GM18505 (cell line): ENCODE measurements around the gene CATSPERZ.

Experiments
- ATAC-seq: cut with Tn5 transposase; IDR thresholded peaks from one replicate; pipeline ENCODE4 v1.9.1; 2021; ENCODE audit not compliant: unreplicated experiment
- POLR2A ChIP-seq: IDR thresholded peaks from 4 replicates; pipeline ENCODE4 v1.6.1; 2011; ENCODE audit warnings: borderline replicate concordance; ENCODE audit not compliant: insufficient read depth, insufficient read length; ENCODE audit errors: extremely low read depth

Gene CATSPERZ

GRCh38 chr11:64285885-64286800 is 14.0 kb upstream of the CATSPERZ start:
- no peak for ATAC-seq
- no peak for TF ChIP-seq POLR2A

- ATAC-seq = no peak
These were observed 13.4 kb upstream of the CATSPERZ start for GRCh38 chr11:64286801-64287159.

GRCh38 chr11:64287676-64288352 is 12.3 kb upstream of the CATSPERZ start:
- no peak for ATAC-seq
- TF ChIP-seq POLR2A = no peak

More at GRCh38 chr11:64286801-64287159, 13.4 kb upstream of the CATSPERZ start:
- no peak for TF ChIP-seq POLR2A

GRCh38 chr11:64288353-64288750 is 11.8 kb upstream of the CATSPERZ start:
- no peak for ATAC-seq
- TF ChIP-seq POLR2A = no peak

GRCh38 chr11:64289002-64289564 is 11.1 kb upstream of the CATSPERZ start:
- no peak for TF ChIP-seq POLR2A
- no peak for ATAC-seq

GRCh38 chr11:64290352-64291261 is 9.6 kb upstream of the CATSPERZ start:
- ATAC-seq = no peak
- no peak for TF ChIP-seq POLR2A

GRCh38 chr11:64291262-64291751 is 8.9 kb upstream of the CATSPERZ start, which contains the start of gene KCNK4:
Gene KCNK4 (plus strand): TSS chr11:64291302. CDS start chr11:64293019, 1,717 bp downstream.
- ATAC-seq = no peak
- no peak for TF ChIP-seq POLR2A

GRCh38 chr11:64291752-64292459 is 8.3 kb upstream of the CATSPERZ start:
- no peak for TF ChIP-seq POLR2A
- ATAC-seq = no peak

- TF ChIP-seq POLR2A = no peak
- no peak for ATAC-seq
These were observed 7.5 kb upstream of the CATSPERZ start for GRCh38 chr11:64292460-64293254.

- ATAC-seq = no peak
- TF ChIP-seq POLR2A = no peak
These were observed 5.4 kb upstream of the CATSPERZ start for GRCh38 chr11:64294774-64295173.

- no peak for TF ChIP-seq POLR2A
These were observed 4.4 kb upstream of the CATSPERZ start for GRCh38 chr11:64295760-64296159.

More at GRCh38 chr11:64295760-64296159, 4.4 kb upstream of the CATSPERZ start:
- ATAC-seq = no peak
